ENCODE data around the gene GLT1D1.

The GLT1D1 gene

DNA sequence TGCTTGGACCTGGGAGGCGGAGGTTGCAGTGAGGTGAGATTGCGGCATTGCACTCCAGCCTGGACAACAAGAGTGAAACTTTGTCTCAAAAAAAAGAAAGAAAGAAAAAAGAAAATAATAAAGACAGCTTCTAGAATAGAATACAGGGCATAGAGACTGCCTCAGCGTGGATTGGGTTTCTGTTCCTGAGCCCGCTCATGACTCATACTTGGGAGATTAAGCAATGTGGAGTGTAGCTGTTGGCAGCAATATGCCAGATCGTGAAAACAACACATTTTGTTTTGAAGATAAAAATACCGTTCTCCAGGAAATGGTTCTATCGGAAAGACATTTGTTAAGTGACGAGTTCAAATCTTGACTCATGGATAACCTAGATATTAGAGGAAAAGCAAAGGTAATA lies 67.2 kb downstream of the GLT1D1 start:
- TF ChIP-seq CTCF (IDR thresholded peaks at IDR 0.05; ENCODE audit: insufficient read depth, missing control alignments), result no peak
- DNase-seq (ENCODE audit: insufficient read length, low spot score) (no peak), FAIRE-seq (no peak)

- no peak for DNase-seq (ENCODE audit: insufficient read length, low spot score)
- no peak for FAIRE-seq
- TF ChIP-seq CTCF (IDR thresholded peaks at IDR 0.05; ENCODE audit: insufficient read depth, missing control alignments), result no peak
These were observed 75.1 kb downstream of the GLT1D1 start for GRCh38 chr12:128928361-128928760.

GRCh38 chr12:128929057-128929456 lies 75.8 kb downstream of the GLT1D1 start:
- no peak for DNase-seq (ENCODE audit: insufficient read length, low spot score)
- no peak for TF ChIP-seq CTCF (IDR thresholded peaks at IDR 0.05; ENCODE audit: insufficient read depth, missing control alignments)
- FAIRE-seq, result no peak

GRCh38 chr12:128930606-128931005 lies 77.3 kb downstream of the GLT1D1 start:
- FAIRE-seq (no peak), DNase-seq (ENCODE audit: insufficient read length, low spot score) (no peak)
- TF ChIP-seq CTCF (IDR thresholded peaks at IDR 0.05; ENCODE audit: insufficient read depth, missing control alignments), result no peak

- no peak for TF ChIP-seq CTCF (IDR thresholded peaks at IDR 0.05; ENCODE audit: insufficient read depth, missing control alignments)
- DNase-seq (ENCODE audit: insufficient read length, low spot score) (no peak), FAIRE-seq (no peak)
These were observed 79.2 kb downstream of the GLT1D1 start for GRCh38 chr12:128932521-128932920.

DNA sequence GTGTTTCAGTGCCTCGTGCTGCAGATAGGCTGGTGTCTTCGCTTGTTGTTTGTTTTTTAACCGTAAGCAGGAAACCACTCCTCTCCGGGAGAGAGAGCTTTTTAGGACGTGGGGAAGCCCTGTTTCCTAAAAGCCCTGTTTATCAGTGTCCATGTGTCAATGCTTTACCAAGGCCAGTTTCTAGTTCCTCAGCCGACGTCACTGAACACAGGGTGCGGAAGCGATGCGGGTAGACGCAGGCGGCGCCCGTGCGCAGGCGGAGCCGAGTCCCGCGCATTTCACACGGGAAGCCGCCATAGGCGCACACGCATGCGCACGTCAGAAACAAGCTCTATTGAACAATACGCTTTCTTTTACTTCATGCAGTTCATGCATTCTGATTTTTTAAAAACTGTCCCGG lies 79.8 kb downstream of the GLT1D1 start:
- FAIRE-seq (no peak), DNase-seq (ENCODE audit: insufficient read length, low spot score) (no peak)
- TF ChIP-seq CTCF (IDR thresholded peaks at IDR 0.05; ENCODE audit: insufficient read depth, missing control alignments), result no peak

GRCh38 chr12:128933926-128934325 lies 80.6 kb downstream of the GLT1D1 start:
- FAIRE-seq (no peak), DNase-seq (ENCODE audit: insufficient read length, low spot score) (no peak)
- no peak for TF ChIP-seq CTCF (IDR thresholded peaks at IDR 0.05; ENCODE audit: insufficient read depth, missing control alignments)

Measured in D721Med (cell line).